Retina (tissue), 1 donor: ENCODE data around the gene TMEM221.

ENCODE experiments used
- DNase-seq: peaks from one replicate; pipeline ENCODE4 v3.0.0-alpha.2; 2016

TMEM221 gene

DNA sequence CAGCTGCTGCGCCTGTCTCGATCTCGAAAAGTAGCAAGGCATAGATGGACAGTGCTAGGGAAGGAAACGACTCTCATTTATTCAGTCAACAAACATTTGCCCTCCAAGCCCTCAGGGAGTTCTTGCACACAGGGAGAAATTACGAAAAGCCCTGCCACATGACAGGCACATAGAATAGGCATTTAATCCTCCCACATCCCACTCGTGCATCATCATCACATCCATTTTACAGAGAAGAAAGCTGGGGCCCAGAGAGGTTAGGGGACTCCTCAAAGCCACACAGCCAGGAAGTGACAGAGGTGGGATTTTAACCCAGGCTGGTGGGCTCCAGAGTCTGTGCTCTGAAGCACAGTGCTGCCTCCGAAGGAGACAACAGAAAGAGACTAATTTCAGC, 11.6 kb downstream of the TMEM221 start:
- no peak for DNase-seq

DNA sequence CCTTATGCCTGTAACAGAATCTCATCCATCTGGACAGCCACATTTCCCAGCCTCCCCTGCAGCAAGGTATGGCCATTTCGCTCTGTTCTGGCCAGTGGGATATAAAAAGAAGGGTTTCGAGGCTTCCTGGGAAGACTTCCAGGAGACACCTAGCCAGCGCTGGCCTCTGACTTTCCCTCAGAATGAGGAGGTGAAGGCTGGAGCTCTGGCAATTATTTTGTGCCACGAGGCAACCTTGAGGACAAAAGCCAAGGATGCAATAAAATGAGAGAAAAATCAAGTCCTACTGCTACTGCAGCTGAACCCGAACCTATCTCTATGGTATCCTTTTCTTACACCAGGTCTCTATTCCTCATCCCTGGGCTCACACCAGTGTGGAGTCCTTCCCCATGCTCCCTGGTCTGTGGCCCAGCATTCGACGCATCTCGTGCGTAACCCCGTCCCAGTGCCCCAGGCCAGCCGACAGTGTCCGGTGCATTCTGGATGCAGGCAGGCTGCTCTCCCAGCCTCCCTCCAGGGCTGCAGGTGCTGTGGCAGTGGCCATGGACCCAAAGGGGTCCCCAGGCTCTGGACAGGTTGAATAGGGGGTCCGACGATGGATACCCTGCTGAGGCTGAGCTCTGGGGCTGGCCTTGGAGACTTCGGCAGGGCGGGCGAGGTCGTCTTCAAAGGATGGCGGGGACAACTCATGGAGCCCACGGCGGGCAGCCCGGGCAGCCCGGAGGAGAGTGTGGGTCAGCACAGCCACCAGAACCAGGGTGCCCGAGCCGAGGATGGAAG, 12.2 kb downstream of the TMEM221 start:
- no peak for DNase-seq

DNA sequence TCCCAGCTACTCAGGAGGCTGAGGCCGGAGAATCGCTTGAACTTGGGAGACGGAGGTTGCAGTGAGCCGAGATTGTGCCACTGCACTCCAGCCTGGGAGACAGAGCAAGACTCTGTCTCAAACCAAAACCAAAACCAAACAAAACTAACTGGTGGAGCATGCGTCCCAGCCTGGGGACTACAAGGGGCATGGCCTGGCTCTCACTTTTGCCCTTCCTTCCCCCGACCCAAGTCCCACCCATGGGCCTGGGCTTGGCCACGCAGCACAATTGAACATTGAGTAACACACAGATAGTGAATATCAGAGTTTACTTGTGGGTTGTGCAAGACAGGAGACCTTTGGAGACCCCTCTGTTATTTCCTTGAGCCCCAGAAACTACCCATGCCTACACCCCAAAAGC, 13.2 kb downstream of the TMEM221 start:
- no peak for DNase-seq

DNA sequence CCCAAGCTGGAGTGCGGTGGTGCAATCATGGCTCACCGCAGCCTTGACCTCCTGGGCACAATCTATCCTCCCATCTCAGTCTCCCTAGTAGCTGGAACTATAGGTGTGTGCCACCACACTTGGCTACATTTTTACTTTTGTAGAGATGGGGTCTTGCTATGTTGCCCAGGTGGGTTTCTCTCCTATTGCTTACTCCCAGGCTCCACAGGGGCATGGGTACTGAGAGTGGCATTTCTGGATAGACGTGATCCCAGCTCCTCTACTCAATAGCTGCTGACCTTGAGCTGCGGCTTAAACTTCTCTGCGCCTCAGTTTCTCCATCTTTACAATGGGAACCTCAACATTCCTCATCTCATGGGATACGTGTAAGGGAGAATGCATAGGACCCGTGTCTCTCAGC, 17.1 kb downstream of the TMEM221 start:
- no peak for DNase-seq

DNA sequence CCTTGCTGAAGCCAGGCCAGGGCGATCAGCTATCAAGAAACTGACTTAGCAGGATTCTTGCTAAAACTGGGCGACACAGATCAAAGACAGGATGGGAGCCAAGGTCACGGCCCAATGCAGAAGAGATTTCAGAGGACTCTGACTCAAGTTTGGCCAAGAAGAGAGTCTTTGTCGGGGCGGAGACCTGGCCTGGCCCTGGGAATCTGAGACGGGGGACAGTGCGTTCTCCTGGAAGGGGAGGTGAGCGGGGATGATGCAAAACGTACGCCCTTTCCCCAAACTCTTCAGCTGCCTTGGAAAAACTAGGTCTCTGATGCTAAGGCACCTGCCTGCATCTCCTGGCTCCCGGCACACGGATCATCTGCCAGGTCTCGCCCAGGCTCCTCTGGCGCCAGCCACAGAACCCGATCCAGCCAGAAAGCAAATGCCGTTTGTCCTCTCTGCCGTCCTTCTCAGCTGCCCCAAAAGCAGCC, 18.8 kb downstream of the TMEM221 start:
- no peak for DNase-seq

DNA sequence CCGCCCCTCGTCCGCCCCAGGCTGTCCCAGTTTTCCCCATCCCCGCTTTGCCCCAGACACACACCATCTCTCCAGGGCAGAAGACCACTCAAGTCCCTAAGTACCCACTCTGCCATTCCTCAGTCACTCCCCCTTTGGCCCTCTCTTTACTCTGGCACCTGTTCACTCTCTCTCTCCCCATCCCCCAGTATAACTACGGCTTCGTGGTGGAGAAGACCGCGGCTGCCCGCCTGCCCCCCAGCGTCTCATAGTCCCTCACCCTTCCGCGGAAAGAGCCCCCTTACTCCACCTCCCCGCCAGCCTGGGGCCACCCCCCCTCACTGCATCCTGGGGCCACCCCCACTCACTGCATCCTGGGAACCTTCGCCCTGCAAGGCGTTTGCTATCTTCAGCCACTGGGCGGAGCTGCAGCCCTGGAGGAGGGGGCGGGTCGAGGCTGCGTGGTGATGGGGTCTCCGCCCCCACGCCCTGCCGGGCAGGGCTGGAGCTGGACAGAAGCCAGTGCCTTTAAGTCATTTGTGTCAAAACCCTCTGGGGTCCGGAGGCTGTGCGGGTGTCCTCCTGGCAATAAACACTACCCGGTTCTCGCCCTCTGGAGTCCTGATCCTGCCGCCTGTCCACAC, 23.6 kb downstream of the TMEM221 start:
- peak; percentile 72 for DNase-seq

DNA sequence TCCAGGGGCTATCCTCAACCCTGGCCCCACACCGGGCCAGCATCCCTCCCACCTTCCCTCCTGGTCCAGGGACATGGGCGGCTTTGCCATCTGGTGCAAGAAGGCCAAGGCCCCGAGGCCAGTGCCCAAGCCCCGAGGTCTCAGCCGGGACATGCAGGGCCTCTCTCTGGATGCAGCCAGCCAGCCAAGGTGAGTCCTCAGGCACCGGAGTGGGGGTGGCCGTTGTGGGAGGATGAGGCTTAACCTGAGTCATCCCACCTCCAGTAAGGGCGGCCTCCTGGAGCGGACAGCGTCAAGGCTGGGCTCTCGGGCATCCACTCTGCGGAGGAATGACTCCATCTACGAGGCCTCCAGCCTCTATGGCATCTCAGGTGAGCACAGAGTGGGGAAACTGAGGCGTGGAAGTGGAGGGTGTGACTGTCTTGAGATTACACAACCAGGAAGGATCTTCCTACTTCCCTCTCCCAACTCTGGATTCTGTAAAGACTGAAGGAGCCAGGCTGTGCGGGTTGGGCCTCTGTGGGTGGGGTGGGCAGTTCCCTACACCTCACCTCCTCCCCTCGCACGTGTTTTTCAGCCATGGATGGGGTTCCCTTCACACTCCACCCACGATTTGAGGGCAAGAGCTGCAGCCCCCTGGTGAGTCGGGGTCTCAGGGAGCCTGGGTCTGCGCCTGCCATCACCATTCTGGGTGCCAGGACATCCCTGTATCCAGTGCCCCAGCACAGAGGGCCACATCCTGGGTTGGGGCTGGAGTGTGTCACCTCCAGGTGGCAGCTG, 24.8 kb downstream of the TMEM221 start:
- no peak for DNase-seq

DNA sequence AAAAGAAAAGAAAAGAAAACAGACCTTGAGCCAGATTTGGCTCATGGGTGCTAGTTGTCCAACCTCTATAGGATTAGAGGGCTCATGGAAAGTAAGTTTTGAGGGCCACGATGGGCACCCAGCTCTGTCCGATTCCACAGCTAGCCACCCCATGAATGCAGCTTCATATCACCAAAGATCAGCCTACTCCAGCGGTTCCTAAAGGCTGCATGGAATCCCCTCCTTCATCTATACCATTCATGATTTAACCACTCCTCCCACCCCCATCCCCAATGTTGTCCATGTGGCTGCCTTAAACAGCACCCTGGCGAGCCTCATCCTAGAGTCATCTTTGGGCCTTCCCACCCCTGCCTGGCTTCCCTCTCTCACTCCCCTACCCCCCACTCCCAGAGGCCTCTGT, 26.5 kb downstream of the TMEM221 start:
- DNase-seq, result no peak

DNA sequence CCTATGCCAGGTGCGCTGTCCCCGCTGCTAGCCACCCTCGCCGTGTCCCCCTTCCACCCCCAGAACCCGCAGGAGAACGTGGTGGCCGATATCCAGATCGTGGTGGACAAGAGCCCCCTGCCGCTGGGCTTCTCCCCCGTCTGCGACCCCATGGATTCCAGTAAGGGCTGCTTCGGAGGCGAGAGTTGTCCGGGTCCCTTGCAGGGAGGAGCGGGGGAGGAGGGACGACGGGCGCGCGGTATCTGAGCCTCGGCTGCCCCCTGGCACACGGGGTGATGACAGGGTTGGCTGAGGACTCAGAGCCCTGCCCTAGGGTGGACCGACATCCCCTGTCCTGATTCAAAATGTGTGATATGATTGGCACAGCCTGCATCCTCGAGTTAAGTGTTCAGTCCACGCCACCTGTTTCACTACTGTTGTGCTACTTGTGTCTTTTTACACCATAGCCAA, 28.0 kb downstream of the TMEM221 start:
- no peak for DNase-seq

DNA sequence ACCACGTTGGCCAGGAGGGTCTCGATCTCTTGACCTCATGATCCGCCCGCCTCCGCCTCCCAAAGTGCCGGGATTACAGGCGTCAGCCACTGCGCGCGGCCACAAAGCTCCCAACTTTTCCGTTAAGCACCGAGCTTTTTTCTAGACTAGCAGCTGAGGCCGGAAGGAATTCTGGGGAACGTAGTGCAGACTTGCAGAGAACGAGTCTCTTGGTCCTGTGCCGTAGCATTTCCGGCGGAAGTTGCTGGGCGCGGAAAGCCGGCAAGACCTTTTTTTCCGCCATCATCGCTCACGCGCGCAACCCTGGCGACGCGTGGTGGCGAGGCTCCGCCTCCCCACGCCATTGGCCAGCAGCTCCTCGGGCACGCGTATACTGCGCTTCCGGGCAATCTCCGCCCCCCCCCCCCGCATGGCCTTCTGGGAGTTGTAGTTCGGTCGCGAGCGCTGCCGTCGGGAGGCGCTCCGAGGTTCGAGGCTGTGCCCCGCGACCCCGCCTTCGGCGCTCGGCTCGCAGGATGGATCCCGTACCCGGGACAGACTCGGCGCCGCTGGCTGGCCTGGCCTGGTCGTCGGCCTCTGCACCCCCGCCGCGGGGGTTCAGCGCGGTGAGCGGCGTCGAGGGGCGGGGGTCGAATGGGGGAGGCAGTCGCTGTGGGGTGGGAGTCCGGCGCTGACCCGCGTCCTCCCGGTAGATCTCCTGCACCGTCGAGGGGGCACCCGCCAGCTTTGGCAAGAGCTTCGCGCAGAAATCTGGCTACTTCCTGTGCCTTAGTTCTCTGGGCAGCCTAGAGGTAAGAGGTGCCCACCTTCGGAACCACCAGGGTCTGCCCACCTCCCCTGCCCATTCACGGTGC, 28.6 kb downstream of the TMEM221 start, which contains the start of gene MVB12A:
Gene MVB12A (plus strand): TSS at position 427 of the 854 bp plus-strand sequence. CDS start 89 bp downstream, at position 516.
- DNase-seq, result peak; percentile 98

DNA sequence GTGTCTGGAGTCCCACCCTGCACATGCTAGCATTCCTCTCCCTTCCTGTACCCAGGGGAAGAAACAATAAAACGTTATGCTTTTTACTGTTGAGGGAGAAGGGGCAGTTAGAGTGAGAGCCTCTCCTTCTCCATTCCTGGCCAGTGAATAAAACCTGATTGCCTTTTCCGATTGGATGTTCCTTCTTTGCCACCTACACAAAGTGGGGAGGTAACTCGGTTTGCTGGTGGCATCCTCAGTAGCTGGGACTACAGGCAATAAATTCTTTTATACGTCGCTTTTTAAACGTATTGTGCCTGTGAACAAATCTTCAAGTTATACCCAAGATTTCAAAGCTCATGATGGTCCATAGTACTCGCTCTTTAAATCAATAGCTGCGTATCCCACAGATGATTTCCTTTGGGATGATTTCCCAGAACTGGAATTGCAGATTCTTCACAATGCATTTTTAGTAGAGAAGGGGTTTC, 29.3 kb downstream of the TMEM221 start:
- DNase-seq, result no peak

DNA sequence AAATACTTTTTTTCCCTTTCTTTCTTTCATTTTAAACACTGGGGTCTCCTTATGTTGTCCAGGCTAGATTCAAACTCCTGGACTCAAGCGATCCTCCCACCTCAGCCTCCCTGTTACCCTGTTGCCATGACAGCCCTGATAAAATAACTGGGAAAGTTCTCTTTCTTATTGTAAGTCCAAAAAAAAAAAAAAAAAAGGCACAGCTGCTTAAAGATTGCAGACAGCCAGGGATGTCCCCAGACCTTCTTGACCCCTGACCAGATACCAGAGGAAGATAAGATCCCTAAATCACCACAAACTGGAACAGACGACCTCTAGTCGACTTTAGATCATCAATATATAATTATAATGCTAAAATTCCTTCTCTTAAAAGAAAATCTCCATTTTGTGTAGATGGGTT, 29.8 kb downstream of the TMEM221 start:
- no peak for DNase-seq

DNA sequence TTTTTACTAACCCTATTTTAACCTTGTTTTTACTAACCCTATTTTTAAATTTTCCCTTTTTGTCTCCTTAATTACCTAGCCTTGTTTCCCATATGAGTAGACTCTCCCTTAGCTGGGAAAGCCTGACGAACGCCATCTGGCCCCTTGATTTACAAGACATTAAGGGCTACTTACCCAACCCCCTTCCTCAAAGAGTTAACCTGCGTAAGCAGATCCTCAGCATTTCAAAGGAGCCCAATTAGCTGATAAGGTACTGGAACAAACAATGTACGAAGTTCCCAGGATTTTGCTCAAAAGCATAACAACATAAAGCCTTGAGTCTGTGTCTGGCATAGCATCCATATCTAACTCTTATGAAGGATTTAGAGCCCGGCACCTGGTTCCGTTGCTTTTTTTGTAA, 33.3 kb downstream of the TMEM221 start:
- no peak for DNase-seq

DNA sequence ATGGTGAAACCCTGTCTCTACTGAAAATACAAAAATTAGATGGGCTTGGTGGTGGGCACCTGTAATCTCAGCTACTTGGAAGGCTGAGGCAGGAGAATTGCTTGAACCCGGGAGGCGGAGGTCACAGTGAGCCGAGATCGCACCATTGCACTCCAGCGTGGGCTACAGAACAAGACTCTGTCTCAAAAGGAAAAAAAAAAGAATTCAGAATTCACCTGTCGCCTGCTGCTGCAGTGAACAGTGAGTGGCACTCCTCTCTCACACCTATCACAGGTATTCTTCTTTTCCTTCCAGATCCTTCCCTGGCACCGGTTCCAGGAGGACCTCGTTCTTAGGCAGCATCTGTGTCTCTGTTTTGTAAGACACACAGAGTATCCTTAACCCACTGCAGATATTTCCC, 34.4 kb downstream of the TMEM221 start:
- no peak for DNase-seq

DNA sequence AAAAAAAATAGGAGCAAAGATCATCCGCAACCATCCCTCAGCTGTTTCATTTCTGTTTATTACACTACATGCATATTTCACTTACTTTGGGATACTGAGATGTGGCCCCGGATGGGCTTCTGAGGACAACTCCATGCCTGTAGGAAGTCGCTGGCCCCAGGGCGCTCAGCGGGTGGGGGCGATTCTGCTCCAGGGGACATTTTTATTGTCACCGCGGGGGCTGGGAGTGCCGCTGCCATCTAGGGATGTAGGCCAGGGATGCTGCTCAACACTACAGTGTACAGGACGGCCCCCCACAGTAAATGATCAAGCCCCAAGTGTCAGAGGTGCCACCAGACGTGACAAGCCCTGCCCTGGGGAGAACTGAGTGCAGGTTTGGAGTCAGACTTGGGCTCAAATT, 36.7 kb downstream of the TMEM221 start:
- DNase-seq, result no peak

DNA sequence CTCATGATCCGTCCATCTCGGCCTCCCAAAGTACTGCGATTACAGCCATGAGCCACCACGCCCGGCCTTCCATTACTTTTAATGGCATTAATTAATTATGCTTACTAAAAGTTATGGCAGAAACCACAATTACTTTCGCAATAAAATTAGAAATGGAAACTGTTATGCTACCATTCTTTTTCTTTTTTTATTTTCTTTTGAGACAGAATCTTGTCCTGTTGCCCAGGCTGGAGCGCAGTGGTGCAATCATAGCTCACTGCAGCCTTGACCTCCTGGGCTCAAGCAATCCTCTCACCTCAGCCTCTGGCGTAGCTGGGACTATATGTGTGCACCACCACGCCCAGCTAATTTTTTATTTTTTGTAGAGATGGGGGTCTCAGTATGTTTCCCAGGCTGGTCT, 38.5 kb downstream of the TMEM221 start:
- no peak for DNase-seq

DNA sequence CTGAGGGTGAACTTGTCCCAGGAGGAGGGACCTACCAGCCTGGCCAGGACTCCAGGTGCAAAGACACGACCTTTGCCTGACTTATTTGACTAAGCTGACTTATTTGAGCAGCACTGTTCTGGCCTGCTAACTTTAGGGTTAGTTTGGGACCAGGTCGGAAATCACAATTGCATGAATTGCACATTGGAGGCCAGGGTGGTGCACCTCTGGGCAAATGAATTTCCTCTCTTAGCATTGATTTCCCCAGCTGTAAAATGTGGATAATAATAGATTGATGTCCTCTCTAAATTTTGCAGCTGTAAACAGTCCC, 41.6 kb downstream of the TMEM221 start:
- no peak for DNase-seq

DNA sequence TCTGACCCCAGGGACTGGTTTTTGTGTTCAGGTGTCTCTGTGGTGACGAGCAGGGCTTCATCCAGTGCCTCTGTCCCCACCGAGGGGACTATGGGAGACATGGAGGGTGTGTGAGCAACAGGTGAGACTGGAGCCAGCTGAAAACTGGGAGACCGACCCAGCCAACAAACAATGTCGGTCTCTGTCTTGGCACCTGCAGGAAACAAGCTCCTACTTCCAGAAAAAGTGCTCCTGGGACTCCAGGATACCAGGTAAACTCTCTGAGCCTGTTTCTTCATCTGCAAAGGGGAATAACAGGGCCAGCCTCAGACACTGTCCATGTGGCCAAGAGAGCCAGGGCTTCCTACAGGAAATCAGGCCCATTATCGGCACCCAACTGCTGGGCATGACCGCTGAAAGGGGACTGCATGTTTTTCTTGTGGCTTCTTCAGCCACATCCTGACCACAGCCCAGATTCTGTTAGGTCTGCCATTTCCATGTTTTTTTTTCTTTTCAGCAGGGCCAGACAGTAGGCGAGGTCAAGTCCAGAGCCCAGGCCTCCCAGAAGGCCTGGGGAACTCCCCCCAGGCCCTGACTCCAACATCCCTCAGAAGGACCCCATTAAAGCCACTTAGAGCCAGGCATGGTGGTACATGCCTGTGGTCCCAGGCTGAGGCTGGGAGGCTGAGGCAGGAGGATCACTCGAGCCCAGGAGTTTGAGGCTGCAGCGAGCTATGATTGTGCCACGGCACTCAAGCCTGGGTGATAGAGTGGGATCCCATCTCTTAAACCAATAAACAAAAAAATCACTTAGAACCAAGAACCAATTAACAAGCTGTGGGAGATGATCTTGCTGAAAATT, 42.2 kb downstream of the TMEM221 start:
- no peak for DNase-seq

DNA sequence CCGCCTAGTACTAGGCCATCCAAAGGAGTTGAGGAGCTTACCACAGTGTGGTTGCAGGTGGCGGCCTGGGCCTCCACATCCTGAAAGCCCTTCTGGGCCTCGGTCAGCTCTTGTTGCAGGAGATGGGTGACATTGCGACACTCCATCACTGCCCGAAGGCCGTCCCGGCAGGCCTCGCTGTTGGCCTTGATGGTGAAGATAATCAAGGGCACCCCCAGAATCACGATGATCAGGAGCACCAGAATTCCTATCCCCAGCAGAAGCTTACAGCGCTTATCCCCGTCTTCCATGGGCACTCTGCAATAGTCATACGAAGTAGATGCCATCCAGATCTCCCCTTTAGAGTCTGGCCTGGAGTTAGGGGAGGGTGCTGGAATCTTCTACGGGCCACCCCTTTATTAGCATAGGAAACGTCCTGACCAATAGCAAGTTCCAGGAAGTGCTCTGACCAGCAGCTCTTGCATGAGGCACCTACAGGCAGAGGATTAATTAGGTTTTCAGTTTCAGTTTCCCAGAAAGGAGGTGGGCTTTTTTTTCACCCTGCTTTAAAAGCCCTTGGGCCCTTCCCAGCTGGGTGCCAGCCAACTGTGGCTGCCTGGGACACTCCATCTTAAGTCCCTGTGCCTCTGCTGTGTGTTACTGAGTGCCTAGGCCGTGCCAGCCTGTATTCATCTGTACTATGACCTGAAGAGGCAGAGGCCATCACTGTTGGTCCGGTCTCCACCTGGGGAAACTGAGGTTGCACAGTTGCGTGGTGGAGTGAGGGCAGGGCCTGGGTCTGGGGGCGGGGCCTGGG, 43.0 kb downstream of the TMEM221 start, which contains the start of gene BST2:
Gene BST2 (minus strand): TSS at position 381 of the 796 bp plus-strand sequence. CDS start 55 bp downstream, at position 326.
- DNase-seq, result no peak

DNA sequence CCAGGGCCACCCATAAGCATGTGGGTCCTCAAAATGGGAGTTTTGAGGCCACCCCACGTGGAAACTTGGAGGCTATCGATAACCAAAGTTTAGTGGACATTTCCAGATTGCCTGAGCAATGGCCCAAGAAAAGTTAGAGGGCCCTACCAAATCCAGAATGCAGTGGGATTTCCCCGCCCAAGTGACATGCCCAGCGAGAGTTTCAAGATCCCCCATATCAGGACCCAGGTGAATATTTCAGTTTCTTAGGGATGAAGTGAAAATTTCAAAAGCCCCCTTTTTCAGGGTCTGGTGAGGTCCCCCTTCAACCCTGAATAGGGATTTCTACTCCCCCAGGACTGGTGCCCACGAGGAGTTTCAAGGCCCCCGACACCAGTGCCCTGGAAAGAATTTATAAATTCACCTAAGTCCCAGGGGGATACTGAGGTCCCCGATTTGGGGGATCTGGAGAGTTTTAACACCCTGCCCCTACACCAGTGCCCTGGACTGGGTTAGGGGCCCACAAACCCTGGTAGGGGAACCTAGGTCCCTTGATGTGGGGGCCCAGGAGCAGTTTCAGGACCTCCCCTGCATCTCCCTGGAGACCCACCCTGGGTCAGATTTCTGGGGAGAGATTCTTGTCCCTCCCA, 43.7 kb downstream of the TMEM221 start:
- DNase-seq, result no peak
